Activated CD4-positive, CD25-positive, alpha-beta regulatory T cell treated with anti-CD3 and anti-CD28 coated beads, Interleukin-2, amount 50 U/mL, for 72 hours (primary cell): Measurements from ENCODE around the gene KDM4C.

Experiments
- DNase-seq: peaks from one replicate; pipeline ENCODE4 v3.0.0; 2021

The KDM4C gene

DNA sequence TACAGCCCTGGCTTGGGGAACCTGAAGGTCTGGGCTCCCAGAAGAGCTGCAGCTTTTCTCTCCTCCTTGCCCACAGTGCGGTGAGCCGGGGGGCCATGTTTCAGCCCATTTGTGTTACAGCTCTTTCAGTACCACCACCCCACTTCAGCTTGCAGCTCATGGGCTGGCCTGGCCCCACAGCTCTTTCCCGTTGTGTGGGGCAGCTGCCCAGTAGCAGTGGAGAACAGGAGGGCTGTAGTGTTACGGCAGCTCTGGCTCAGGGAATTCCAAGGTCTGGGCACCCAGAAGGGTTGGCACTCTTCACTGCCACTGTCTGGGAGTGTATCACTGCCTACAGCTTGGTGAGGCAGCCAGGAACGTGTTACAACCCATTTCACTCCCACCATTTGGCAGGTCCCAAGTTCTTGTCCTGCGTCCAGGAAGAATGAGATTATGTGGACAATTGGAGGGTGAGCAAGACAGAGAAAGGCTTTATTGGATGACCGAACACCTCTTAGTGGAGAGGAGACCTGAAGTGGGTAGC lies 390.5 kb downstream of the KDM4C start:
- DNase-seq = no peak

DNA sequence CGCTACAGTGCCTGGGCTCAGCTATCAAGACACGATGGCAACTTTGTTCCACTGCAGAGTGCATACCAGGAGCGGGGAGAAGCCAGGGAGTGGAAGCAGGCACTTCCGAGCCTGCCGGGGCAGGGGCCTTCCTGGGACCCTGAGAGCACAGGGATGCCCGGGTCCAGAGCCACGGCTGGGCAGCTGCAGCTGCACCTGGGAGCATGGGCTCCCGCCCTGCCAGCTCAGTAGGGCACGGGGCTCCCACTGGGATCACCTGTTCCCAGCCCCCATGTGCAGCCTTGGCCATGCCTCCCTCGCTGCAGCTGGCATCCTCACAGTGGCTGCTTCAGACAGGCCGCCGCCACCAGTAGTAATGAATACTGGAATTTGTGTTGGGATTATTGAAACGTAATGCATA lies 391.5 kb downstream of the KDM4C start:
- no peak for DNase-seq

DNA sequence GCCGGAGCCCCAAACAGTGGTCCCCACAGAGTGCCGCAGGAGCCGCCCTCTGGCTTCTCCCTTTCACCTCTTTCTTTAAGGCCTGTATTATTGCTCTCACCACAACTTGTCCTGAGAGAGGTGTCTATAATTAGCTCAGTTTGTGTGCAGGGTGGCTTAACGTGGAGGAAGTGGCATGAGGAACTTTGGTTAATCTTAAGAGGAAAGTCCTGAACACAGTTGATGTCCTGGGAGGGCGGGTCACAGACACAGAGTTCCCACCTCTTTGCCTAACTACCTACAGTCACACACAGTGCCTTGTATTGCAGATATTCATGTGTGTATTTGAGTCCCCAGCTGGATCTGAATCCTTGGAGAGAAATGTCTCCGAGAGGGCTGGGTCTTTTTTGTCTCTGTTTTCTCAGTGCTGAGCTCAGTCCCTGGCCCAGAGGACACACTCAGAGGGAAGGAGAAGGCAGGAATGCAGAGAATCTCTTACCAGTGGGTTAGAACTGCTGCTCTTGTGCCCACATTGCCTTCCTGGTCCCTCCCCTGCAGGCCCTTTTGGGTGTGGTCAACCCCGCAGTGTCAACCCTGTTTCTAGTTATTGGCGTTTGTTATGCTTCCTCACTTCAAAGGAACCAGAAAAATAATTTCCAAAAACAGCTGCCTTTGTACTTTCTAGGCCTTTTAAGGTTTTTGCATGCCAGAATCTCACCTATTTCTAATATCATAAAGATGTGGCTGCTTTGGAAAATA lies 392.5 kb downstream of the KDM4C start:
- DNase-seq = no peak

DNA sequence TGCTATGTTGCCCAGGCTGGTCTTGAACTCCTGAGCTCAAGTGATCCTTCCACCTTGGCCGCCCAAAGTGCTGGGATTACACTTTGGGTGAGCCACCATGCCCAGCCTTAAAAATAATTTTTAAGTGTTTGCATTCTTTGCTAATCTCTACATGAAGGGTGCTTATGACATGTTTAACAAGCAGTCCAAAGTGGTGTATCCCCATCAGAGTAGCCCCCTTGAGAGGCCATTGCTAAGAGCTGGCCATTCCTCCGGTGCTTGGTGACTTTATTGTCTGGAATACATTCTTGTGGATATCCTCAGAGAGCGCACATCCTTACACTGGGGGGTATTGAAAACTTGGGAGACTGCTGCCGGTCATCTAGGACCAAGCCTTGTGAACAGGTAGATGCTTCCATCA lies 395.4 kb downstream of the KDM4C start:
- DNase-seq = no peak

DNA sequence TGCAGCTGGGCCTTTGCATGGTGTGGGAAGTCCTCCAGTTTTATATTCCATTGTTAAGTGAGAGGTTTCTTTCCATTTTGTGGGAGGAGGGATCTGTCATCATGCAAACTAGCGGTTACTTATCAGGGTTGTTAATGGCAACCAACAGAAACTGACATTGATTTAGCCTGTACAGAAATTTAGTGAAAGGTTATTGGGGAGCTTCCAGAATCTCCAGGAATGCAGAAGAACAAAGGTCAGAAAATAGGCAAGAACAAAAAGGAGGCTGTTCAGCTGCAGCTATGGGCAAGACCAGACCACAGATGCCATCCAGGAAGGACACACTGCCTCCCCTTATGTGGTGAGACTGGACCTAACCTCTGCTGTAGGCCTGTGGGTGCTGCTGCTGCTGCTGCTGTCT lies 395.8 kb downstream of the KDM4C start:
- DNase-seq = no peak

DNA sequence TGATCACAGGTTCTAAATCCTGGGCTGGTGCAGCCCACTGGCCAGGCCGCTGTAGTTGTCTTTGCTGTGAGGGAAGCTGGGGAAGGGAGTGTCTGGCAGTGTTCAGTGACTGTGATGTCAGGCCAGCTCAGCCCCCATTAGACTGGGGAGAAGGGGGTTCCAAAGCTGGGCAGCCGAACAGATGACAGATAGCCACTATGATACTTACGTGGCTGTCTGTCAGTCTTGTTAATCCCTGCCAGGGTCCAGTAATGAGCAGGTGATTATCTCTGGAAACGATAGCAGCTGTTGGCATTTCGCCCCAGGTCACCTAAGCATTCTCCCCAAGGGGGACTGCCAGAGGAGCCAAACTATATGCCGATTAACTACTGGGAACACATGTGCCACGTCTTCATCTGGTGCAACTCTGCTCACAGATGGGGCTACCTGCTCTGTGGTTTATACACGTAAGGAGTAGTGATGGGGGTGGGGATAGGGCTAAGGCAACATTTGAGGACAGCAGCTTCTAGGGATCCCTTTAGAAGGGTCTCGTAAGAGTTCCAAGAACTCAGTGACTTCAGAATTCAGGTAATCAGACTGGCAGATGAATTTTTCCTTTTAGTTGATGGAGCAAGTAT lies 396.3 kb downstream of the KDM4C start:
- DNase-seq = no peak

DNA sequence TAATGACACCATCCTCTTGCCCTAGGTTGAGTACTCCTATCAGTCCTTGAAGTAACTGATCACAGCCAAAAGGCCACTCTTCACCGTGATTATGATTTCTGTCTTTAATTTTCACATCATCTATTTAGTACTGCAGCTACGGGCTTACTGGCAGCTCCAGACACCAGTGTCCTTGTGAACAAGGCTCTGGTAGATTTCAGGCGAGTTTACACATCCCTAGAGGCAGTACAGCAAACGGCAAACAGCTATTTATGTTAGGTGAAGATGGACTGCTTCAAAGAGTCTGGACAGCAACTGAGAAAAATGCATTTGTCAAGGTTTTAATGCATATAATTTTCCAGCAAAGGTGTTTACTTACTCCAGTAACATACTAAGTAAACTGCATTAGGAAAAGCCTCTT lies 396.9 kb downstream of the KDM4C start:
- no peak for DNase-seq

DNA sequence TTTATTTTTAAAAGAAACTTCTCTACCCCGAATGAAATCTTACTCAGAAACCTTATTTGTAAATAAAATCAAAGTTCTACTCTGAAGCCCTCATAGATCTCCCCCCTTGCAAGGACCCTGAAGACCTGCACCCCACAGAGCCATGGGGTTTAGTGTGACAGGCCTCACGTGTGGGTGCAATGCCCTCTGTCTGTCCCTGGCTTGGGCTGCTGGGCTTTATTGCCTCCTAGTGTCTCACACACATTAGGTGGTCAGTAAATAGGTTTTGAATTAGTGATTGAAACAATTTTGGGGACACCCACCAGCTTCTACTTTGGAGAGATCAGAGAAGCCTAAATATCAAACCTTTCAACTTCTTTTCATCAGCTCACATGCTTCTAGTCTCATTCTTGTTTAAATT lies 403.7 kb downstream of the KDM4C start:
- DNase-seq = no peak

DNA sequence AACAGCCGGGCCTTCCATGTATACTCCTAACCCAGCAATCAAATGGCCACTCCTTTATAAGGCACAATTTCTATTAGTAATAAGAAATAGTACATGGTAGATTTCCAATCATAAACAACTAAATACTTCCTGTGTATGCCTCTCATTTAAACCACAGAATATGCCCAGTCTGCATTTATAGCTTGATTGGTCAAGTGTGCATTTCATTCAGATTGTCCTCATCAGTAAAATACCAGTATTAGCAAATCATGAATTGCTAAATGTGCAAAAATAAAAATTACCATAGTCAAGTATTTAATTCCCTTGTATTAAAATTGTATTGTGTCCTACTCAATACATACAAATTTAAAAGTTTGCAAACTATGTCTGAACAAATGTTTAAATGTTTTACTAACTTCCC lies 406.2 kb downstream of the KDM4C start:
- DNase-seq = no peak

DNA sequence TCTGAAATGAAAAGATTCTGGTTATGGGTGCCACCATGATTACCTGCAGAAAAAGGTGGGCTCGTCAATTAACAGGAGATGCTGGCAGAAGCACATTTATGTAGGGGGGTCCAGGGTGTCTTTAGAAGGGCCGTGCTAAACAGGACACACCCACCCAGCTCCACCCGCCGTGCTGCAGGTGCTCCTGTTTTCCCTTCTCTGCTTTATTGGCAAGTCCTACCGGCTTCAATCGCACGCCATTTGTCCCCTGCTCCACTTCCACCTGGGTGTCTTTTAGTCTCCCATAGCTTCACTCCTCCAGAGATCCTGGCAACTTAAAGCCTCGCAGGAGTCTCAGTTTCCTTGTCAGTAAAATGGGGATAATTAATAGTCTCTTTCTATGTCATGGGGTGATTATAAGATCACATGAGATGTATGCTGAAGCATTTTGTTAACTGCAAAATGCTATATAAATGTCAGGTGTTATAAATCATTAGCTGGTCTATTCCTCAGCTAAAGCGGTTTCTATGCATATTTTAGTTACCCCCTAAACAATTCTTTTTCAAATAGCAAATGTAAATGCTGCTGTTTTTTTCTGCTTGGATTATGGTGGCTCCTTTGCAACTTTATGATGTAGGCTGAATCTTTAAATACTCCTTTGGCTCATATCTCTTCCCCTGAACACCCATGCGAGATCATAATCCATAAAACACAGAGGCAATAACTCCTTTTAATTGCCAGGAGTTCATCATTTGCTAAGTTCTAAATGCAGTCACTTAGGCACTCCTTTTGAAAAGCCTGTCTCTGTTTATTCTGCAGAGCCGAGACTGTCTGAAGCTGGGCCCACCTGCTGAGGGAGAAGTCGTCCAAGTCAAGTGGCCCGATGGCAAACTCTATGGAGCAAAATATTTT lies 406.9 kb downstream of the KDM4C start:
- DNase-seq = no peak

DNA sequence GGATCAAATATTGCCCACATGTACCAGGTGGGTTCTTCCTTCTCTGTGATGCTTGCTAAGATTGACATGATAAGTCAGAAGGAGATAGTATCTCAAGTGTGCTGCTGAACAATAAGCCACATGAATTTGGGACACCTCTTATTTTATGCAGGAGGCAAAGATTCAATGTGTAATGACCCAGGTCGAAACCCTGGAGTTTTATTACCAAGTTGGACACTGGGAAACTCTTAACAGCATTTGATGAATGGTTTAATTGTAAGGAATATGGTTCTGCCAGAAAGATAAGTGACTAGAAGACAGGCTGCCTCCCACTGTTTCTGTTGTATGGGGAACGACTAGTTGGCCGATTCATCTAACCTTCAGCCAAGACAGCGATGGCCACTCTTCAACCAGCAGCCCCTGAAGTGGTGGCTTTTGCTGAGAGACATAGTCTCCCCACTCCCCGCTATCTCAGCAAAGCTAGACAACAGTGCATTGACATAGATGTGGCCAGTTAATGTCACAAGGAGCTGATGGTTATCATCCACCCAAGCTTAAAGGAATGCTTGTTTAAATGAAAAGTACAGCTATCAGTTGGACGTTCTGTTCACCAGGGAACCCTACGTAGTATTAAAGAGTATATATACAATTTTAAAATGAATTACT lies 407.7 kb downstream of the KDM4C start:
- DNase-seq = no peak

DNA sequence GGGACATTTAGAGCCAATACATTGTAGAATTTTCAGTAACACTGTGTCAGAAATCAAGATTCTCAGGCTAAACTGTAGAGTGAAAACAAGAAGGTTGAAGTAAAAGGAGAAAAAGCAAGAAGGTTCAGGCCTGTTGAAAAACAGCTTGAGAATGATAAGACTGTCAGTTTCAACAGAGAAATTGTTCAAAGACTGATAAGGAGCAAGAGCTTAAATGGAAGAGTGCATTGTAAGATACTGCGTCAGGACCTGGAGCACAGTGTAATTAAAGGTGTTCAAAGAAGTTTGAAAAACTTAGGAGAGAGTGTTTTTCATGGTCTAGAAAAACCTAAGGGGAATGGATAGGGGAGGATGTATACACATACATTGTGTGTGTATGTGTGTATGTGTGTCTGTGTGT lies 408.3 kb downstream of the KDM4C start:
- DNase-seq = no peak

DNA sequence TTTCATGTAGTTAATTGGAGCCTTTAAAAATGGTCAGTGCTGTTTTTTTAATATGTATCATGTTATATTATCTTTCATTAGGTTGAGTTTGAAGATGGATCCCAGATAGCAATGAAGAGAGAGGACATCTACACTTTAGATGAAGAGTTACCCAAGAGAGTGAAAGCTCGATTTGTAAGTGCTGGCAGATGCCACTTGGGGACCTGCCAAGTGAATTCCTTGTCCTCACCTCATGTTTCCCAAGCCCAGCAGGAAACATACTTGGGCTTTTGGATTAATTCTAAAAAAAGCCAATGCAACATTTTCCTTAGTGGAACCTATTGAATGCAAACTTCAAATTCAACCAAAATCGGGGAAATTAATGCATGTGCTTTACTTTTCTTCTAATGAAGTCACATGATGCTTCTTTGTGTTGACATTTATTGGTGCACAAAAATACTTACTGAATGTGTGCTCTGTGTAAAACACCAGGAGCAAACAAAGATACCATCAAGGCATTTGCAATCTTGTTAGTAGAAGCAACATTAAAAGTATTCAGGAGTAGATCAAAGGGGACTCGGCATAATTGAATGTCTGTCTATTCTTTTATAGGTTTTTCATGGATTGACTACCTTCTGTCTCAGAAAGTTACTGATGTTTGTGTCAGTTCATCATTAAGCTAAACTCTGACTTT lies 412.1 kb downstream of the KDM4C start:
- DNase-seq = no peak

DNA sequence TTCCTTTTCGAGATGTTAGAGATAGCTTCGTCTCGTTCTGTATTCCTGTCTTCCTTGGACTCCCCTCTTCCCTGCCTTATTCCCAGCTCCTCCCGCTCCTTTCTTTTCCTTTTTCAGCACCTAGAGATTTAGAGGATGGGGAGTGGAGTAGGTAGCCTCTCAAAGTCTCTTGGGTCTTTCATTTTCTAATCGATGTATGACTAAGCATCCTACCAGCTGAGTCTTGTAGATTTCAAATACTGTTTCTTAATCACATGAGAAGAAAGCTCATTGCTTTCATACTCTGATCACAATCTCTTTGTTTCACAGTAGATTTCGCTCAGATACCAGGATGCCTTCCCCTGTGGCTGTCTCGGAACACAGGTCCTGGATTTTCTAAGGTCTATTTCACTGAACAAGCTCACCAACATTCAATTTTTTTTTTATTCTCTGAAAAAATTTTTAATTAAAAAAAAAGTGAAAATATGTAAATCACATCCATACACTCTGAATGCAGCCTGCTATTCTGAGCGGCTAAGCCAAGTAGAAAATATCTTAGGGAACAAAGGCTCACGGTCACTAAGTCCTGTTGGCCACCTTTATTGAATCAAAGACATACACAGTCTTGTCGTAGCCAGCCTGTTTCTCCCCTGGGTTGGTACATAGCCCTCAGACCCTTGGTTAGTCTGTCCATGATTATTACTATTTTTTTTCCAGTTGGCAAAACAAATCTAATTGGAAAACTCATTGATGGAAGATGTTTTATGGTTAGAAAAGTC lies 413.8 kb downstream of the KDM4C start:
- no peak for DNase-seq

DNA sequence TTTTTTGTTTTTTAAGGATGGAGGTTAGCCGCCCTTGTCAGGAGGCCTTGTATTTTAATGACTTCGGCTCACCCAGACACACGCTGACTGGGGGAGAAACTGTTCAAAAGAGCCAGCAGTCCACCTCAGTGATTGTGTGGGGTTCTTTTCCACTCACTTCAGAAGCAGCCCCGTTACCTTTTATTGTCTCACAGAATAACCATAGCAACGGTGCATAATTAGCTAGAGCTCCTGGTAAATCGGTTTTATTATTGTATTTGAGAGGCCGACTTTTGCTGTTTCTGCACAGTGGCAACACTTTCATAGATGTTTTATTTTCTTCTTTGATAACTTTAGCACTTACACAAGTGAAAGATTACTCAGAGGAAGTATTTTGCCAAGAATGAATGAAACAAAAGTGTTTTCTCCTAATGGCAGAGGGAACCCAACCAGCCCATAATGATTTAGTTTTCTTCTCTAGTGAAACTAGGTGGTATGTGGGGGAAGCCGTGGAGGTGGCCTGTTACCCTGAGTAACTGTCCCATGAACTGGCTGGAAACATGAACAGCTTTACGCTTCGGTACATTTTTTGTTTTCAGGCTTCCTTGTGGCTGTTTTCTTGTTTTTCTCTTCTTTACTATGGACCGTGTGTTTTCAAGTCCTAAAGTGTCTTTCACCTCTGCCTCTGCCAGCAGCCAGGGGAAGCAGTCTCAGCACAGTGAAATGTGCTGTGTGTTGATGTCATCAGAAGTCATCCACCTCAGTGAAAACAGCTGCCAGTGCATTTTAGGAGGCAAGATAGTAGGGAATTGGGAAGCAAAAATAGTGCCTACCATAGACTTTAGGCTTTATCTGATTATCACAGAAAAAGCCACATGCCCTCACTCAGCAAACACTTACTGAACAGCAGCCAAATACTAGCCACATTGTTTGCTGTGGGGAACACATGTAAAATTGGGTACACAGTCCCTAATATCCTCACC lies 414.7 kb downstream of the KDM4C start:
- no peak for DNase-seq

DNA sequence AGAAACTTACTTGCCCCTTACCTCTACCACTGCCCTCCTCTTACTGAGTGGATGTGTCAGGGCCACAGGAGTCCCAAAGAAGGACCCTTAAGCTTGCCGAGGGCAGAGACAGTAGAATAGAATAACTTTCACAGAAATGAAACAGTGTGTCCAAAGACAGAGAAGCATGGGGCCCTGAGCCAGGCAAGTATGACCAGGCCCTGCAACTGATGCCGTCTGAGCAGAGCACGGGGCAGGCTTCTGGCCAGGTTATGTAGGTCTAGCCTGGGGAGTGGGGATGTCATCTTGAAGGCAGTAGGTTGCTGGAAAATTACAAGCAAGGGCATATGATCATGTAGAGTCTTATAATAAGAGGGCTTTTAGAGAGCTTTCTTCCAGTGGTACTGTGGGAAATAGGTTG lies 415.4 kb downstream of the KDM4C start:
- no peak for DNase-seq

DNA sequence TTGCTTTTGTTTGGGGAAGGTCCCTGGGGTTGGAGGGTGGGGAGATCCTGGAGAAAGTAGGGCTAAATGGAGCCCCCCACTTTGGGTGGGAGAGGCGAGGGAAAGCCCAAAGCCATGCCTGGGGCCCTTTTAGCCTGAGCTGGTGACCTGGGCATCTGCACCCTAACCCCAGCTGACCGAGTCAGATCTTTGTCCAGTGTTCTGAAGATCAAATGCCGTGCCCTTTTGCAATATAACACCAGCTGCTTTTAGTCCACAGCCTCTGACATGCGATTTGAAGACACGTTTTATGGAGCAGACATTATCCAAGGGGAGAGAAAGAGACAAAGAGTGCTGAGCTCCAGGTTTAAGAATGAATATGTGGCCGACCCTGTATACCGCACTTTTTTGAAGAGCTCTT lies 416.5 kb downstream of the KDM4C start:
- no peak for DNase-seq

DNA sequence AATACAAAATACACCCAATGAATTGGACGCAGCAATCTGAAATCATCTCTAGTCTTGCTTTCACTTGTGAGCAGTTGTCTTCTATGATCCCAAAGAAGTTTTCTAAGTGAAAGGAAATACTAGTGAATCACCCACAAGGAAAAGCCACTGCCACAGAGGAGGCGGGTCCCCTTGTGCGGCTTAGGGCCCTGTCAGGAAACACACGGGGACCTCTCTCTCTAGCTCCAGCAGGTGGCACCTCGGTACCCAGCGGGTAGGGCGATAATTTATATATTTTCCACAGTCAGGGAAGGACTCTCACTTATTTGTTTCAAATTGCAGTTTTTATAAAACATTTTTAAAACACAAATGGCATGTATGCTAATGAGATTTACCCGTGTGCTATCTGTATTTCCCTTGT lies 417.1 kb downstream of the KDM4C start:
- DNase-seq = no peak

DNA sequence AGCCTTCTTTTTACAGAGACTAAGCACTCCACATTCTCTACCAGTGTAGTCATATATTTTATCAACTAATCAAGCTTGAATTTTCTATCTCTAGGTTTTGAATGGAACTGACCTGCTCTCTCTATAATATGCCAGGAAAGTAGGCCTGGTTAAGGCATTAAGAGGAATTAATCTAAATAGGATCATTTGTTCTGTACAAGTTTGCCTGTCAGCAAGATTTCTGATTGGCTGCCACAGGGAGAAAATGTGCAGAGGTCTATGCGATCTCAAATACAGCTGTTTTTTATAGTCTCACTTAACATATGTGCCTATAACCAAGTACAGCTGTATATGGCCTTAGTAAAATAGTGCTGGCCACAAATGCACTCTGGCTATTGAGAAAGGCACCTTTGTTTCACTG lies 418.8 kb downstream of the KDM4C start:
- no peak for DNase-seq

DNA sequence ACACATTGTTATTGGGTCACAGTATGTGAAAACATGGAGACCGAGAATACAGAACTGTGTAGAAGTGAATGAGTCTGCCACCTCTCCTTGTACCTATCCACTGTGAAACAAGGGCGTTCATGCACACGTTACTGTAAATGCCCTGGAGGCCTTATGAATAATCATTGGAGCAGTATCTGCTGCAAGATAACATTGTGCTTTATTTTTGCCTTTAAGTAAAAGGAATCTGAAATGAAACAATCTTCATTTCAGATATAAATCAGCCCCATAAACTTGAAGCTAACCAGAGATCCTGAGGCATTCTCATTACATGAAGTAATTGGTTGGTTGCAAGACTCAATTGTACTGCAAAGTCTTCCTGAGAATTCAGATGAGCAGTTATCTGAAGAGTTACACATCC lies 419.6 kb downstream of the KDM4C start:
- DNase-seq = no peak

DNA sequence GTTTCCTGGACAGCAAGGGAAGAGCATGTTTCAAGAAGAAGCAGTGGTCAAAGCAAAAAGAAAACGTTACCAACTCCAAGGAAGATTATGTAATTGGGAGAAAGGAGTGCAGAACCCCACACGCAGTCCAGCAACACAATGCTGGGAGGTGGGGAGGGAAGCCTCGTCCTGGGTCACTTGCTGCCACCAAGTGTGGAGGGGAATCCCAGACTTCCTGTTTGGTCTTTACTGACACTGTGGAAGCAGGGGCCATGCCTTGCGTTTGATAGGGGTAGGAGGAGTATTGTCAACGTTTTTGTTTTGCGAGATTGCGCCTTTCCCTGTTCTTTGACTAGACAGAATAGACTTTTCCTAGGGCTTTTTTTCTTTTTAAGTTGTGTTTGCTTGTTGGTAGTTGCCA lies 421.0 kb downstream of the KDM4C start:
- DNase-seq = no peak
